Karpas-422 (cell line): ENCODE data around the gene PNPLA2. TPM values are rescaled to one million over a fixed set of nuclear protein-coding genes. Genes with fewer than 3 reads are reported as not detected.

Experiments
- DNase-seq: peaks from one replicate; pipeline ENCODE4 v3.0.0-alpha.2; 2015
- H2AFZ ChIP-seq: fragments of 200-600 bp; sonication (generic); 2 replicates; pipeline ENCODE4 v1.6.1; 2014; ENCODE audit warnings: antibody characterized with exemption, low read length, mixed read lengths
- H3K27ac ChIP-seq: fragments of 200-600 bp; sonication (generic); 2 replicates; pipeline ENCODE4 v1.5.1; 2014; ENCODE audit warnings: mild to moderate bottlenecking, low read length, moderate library complexity
- H3K27me3 ChIP-seq: fragments of 200-600 bp; sonication (generic); 2 replicates; pipeline ENCODE4 v1.6.1; 2014; ENCODE audit warnings: low read length, mixed read lengths
- H3K36me3 ChIP-seq: fragments of 200-600 bp; sonication (generic); 2 replicates; pipeline ENCODE4 v1.6.1; 2014; ENCODE audit warnings: low read length, mixed read lengths; ENCODE audit not compliant: insufficient read depth
- H3K4me1 ChIP-seq: fragments of 200-600 bp; sonication (generic); 2 replicates; pipeline ENCODE4 v1.6.1; 2014; ENCODE audit warnings: mild to moderate bottlenecking, low read length, mixed read lengths
- H3K4me2 ChIP-seq: fragments of 200-600 bp; sonication (generic); 2 replicates; pipeline ENCODE4 v1.6.1; 2014; ENCODE audit warnings: low read length, low read depth, mild to moderate bottlenecking; ENCODE audit not compliant: poor library complexity, severe bottlenecking
- H3K4me3 ChIP-seq: fragments of 200-600 bp; sonication (generic); 2 replicates; pipeline ENCODE4 v1.5.1; 2014; ENCODE audit warnings: mild to moderate bottlenecking, antibody characterized with exemption, low read length, mixed read lengths
- H3K79me2 ChIP-seq: fragments of 200-600 bp; sonication (generic); 2 replicates; pipeline ENCODE4 v1.6.1; 2014; ENCODE audit warnings: mild to moderate bottlenecking, low read length, mixed read lengths
- H3K9ac ChIP-seq: fragments of 200-600 bp; sonication (generic); 2 replicates; pipeline ENCODE4 v1.6.0; 2014; ENCODE audit warnings: low read length
- H3K9me2 ChIP-seq: fragments of 200-600 bp; sonication (generic), shearing (Covaris generic); replicated peaks from 2 replicates; pipeline ENCODE4 v1.6.0; 2014; ENCODE audit warnings: mild to moderate bottlenecking, low read length, moderate library complexity; ENCODE audit not compliant: insufficient read depth
- H3K9me3 ChIP-seq: fragments of 300-700, 200-600 bp; sonication (generic); 2 replicates; pipeline ENCODE4 v1.6.1; 2014; ENCODE audit warnings: low read length, mixed read lengths
- H4K20me1 ChIP-seq: fragments of 200-600 bp; sonication (generic); 2 replicates; pipeline ENCODE4 v1.6.1; 2014; ENCODE audit warnings: mild to moderate bottlenecking, antibody characterized with exemption, low read length, low read depth; ENCODE audit not compliant: insufficient read depth
- total RNA-seq: library from RNA; depleted of rRNA; stranded (reverse); fragments of >200 nt; shearing (Covaris generic); gene quantifications from 2 replicates; pipeline ENCODE4 v1.2.3, GENCODE V29; 2014; ENCODE audit warnings: low replicate concordance

PNPLA2 gene
- total RNA-seq, 1 experiment from 2014 or later: 32.5 TPM

GRCh38 chr11:862696-863022, 43.9 kb downstream of the PNPLA2 start:
- Histone ChIP-seq H3K9me2 (no peaks in the 10 kb centered on the region), H3K4me1 (no peaks in the 10 kb centered on the region), H3K27ac (no peak overlapping the region), H4K20me1 (0 out of 2 replicates have a peak, but pooled peaks cover 6% of the 10 kb centered on the region), H3K9me3 (no peaks in the 10 kb centered on the region), H3K79me2 (no peaks in the 10 kb centered on the region), H3K4me2 (no peak overlapping the region), H3K36me3 (no peaks in the 10 kb centered on the region), H3K27me3 (no peaks in the 10 kb centered on the region), H2AFZ (no peak overlapping the region), H3K4me3 (no peak overlapping the region), H3K9ac (no peak overlapping the region)
- no peak for DNase-seq

DNA sequence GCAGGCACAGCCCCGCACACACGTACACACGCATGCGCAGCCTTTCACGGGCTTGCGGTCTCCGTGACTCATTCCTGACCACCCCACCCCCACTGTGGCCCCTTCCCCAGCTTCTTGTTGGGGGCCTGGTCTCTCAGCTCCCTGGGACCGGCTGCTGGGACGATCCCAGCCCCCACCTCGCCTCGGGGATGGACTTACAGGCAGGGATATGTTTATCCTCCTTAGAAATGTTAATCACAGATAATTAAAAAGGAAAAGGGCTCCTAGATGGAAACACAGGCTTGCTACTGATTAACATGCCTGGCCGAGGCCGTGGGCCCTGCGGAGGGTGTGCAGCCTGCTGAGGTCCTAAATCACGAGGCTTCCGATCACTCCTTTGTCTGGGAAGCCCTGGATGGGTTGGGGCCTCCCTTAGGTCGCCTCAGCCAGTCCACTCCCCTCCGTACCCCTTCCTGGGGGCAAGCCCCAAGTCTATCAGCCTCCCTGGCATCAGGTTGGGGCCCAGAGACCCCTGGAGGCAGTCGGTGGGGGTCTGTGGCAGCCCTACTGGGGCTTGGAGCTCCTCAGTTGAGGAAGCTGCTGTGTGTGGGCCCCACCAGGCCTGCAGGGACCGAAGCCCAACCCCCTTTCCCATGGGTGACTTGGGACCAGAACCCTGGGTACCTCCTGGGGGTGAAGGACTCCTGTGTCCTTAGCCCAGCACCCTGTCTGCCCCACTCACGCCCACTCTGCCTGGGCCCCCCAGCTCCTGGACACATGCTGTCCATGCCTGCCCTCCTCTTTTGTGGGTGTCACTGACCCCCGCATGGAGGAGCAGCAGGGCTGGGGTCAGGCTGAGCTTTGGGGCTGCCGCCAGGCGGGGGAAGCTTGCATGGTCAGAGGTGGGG, 44.6 kb downstream of the PNPLA2 start:
- Histone ChIP-seq H3K9ac (no peak overlapping the region), H2AFZ (no peak overlapping the region), H4K20me1 (0 out of 2 replicates have a peak, but pooled peaks cover 6% of the 10 kb centered on the region), H3K36me3 (no peaks in the 10 kb centered on the region), H3K4me1 (no peaks in the 10 kb centered on the region), H3K4me3 (no peak overlapping the region), H3K4me2 (no peak overlapping the region), H3K27ac (no peak overlapping the region), H3K27me3 (no peaks in the 10 kb centered on the region), H3K9me2 (no peaks in the 10 kb centered on the region), H3K9me3 (no peaks in the 10 kb centered on the region), H3K79me2 (no peaks in the 10 kb centered on the region)
- no peak for DNase-seq

DNA sequence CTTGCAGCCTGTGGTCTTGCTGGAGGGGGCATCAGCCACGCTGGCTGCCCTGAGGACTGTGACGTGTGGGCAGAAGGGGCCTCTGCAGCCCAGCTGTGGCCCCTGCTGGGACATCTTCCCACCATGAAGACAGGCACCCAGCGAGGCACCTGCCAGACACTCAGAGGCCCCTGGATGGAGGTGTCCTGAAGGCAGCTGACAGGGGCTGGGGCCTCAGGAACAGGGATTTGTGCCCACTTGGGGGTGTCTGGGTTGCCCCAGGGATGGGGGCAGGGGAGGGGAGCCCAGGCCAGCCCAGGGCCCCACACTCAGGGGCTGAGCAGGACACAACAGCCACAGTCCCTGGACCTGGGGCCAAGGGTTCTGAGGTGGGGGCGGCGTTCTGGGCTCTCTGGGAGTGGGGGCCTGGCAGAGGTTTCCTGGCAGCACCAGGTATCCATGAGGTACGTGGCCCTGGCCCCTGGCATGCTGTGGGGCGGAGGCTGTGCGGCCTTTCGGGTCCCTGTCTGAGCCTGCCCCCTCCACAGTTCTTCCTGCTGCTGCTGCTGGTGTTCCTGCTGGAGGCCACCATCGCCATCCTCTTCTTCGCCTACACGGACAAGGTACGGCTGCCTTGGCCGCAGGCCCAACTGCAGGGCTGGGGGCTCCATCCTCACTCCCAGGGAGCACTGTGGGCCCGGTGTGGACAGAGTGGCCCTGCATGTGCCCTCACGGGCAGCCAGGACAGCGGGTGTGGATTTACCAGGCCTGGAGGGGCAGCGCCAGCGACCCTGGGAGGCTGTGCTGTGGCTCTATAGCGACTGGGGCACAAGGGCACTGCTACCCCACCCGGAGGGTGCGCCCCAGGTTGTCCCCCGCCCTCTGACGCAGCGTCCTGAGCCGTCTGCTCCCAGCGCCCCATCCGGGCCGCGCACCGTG, 45.5 kb downstream of the PNPLA2 start:
- Histone ChIP-seq H3K27ac (no peak overlapping the region), H3K9me2 (no peaks in the 10 kb centered on the region), H3K27me3 (no peaks in the 10 kb centered on the region), H4K20me1 (0 out of 2 replicates have a peak, but pooled peaks cover 6% of the 10 kb centered on the region), H2AFZ (no peak overlapping the region), H3K79me2 (no peaks in the 10 kb centered on the region), H3K36me3 (no peaks in the 10 kb centered on the region), H3K4me3 (no peak overlapping the region), H3K4me1 (no peaks in the 10 kb centered on the region), H3K9ac (no peak overlapping the region), H3K9me3 (no peaks in the 10 kb centered on the region), H3K4me2 (no peak overlapping the region)
- no peak for DNase-seq

GRCh38 chr11:864898-865297, 46.2 kb downstream of the PNPLA2 start:
- no peak overlapping the region for H3K4me3 ChIP-seq
- H3K9ac ChIP-seq: no peak overlapping the region
- H2AFZ ChIP-seq: no peak overlapping the region
- no peaks in the 10 kb centered on the region for H3K9me3 ChIP-seq
- no peak overlapping the region for H3K4me2 ChIP-seq
- DNase-seq: no peak
- H3K4me1 ChIP-seq: no peaks in the 10 kb centered on the region
- no peaks in the 10 kb centered on the region for H3K9me2 ChIP-seq
- 0 out of 2 replicates have a peak, but pooled peaks cover 6% of the 10 kb centered on the region for H4K20me1 ChIP-seq
- no peaks in the 10 kb centered on the region for H3K27me3 ChIP-seq
- H3K36me3 ChIP-seq: no peaks in the 10 kb centered on the region
- no peaks in the 10 kb centered on the region for H3K79me2 ChIP-seq
- no peak overlapping the region for H3K27ac ChIP-seq

GRCh38 chr11:865462-866430, 47.0 kb downstream of the PNPLA2 start:
- no peak overlapping the region for H3K9ac ChIP-seq
- no peaks in the 10 kb centered on the region for H3K9me3 ChIP-seq
- no peaks in the 10 kb centered on the region for H3K36me3 ChIP-seq
- no peaks in the 10 kb centered on the region for H3K4me1 ChIP-seq
- H2AFZ ChIP-seq: no peak overlapping the region
- H3K27me3 ChIP-seq: no peaks in the 10 kb centered on the region
- no peak overlapping the region for H3K27ac ChIP-seq
- no peak overlapping the region for H3K4me2 ChIP-seq
- H3K4me3 ChIP-seq: no peak overlapping the region
- H3K9me2 ChIP-seq: no peaks in the 10 kb centered on the region
- H3K79me2 ChIP-seq: no peaks in the 10 kb centered on the region
- H4K20me1 ChIP-seq: 0 out of 2 replicates have a peak, but pooled peaks cover 6% of the 10 kb centered on the region
- no peak for DNase-seq

- Histone ChIP-seq H3K9me3 (no peaks in the 10 kb centered on the region), H3K4me1 (no peaks in the 10 kb centered on the region), H2AFZ (no peak overlapping the region), H3K27me3 (no peaks in the 10 kb centered on the region), H3K27ac (no peak overlapping the region), H3K9me2 (no peaks in the 10 kb centered on the region), H3K36me3 (no peaks in the 10 kb centered on the region), H3K79me2 (no peaks in the 10 kb centered on the region), H3K4me2 (no peak overlapping the region), H3K4me3 (no peak overlapping the region), H3K9ac (no peak overlapping the region), H4K20me1 (0 out of 2 replicates have a peak, but pooled peaks cover 6% of the 10 kb centered on the region)
- DNase-seq: no peak
Observed at GRCh38 chr11:866481-866880, 47.8 kb downstream of the PNPLA2 start.

DNA sequence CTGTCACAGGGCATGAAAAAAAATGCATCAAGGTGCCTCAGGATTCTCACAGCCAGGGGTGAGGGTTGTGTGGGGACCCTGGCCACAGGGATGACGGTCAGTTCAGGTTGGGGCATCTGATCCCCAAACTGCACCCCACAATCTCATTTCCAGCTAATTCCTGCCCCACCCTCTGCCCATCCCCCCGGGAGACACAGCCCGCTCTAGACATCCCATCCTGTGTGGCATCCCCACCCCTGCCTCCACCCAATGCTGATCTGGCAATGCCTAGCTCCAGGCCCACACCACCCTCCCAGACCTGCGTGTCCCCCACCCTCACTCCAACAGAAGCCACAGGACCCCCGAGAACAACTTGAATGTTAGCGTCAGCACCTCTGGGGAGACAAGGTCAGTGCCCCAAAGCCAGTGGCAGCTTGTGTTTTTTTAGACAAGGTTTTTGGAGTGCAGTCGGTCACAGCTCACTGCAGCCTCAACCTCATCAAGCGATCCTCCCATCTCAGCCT, 49.2 kb downstream of the PNPLA2 start:
- no peak overlapping the region for H2AFZ ChIP-seq
- H4K20me1 ChIP-seq: 0 out of 2 replicates have a peak, but pooled peaks cover 6% of the 10 kb centered on the region
- H3K36me3 ChIP-seq: no peaks in the 10 kb centered on the region
- no peaks in the 10 kb centered on the region for H3K4me1 ChIP-seq
- no peak overlapping the region for H3K27ac ChIP-seq
- no peak overlapping the region for H3K4me3 ChIP-seq
- no peaks in the 10 kb centered on the region for H3K27me3 ChIP-seq
- no peaks in the 10 kb centered on the region for H3K9me2 ChIP-seq
- no peak overlapping the region for H3K9ac ChIP-seq
- no peak overlapping the region for H3K4me2 ChIP-seq
- H3K79me2 ChIP-seq: no peaks in the 10 kb centered on the region
- H3K9me3 ChIP-seq: no peaks in the 10 kb centered on the region
- no peak for DNase-seq
